T-helper 1 cell treated with Interleukin-12 subunit alpha and Interleukin-12 subunit beta and Interleukin-4 antibody, amounts not matched to agents 30 μg/mL and 1 μg/mL, for 36 hours (primary cell): ENCODE results near the gene FBXL15.

Experiments used
- H3K27ac Mint-ChIP-seq: one replicate; pipeline ENCODE4 v1.8.0; 2021; ENCODE audit warnings: mild to moderate bottlenecking, mixed read lengths
- H3K27me3 Mint-ChIP-seq: one replicate; pipeline ENCODE4 v1.8.0; 2021; ENCODE audit warnings: low read depth, mixed read lengths
- H3K36me3 Mint-ChIP-seq: one replicate; pipeline ENCODE4 v1.8.0; 2021; ENCODE audit warnings: low read depth, mixed read lengths
- H3K4me1 Mint-ChIP-seq: one replicate; pipeline ENCODE4 v1.8.0; 2021; ENCODE audit warnings: low read depth, mixed read lengths
- H3K4me3 Mint-ChIP-seq: one replicate; pipeline ENCODE4 v1.8.0; 2021; ENCODE audit warnings: mild to moderate bottlenecking, moderate library complexity, mixed read lengths
- H3K9me3 Mint-ChIP-seq: one replicate; pipeline ENCODE4 v1.8.0; 2021; ENCODE audit warnings: mixed read lengths

Gene FBXL15

GRCh38 chr10:102394801-102395399, 25.7 kb upstream of the FBXL15 start:
- Mint-ChIP-seq H3K4me3 (peak overlapping the region; percentile 90), H3K27ac (peak overlapping the region; percentile 97), H3K9me3 (no peaks in the 10 kb centered on the region), H3K36me3 (peaks cover 37% of the 10 kb centered on the region), H3K27me3 (peaks cover 3% of the 10 kb centered on the region), H3K4me1 (peaks cover 43% of the 10 kb centered on the region)

GRCh38 chr10:102395400-102396316, 25.0 kb upstream of the FBXL15 start, which contains the start of gene NFKB2:
Gene NFKB2, plus strand, starts transcription at chr10:102395705. Its CDS starts 255 bp downstream, at chr10:102395960.
- Mint-ChIP-seq H3K36me3 (peaks cover 43% of the 10 kb centered on the region), H3K4me3 (peak within 1 kb of the TSS; percentile 90), H3K9me3 (no peaks in the 10 kb centered on the region), H3K27me3 (no peaks in the 10 kb centered on the region), H3K4me1 (peaks cover 46% of the 10 kb centered on the region), H3K27ac (peak within 1 kb of the TSS; percentile 97)

- H3K4me3 Mint-ChIP-seq = peak overlapping the region; percentile 90
- H3K36me3 Mint-ChIP-seq = peaks cover 43% of the 10 kb centered on the region
- H3K4me1 Mint-ChIP-seq = peaks cover 44% of the 10 kb centered on the region
- peak overlapping the region; percentile 97 for H3K27ac Mint-ChIP-seq
- no peaks in the 10 kb centered on the region for H3K9me3 Mint-ChIP-seq
- H3K27me3 Mint-ChIP-seq = no peaks in the 10 kb centered on the region
Measured at GRCh38 chr10:102396317-102396650, 24.4 kb upstream of the FBXL15 start.

- H3K36me3 Mint-ChIP-seq = peaks cover 45% of the 10 kb centered on the region
- no peaks in the 10 kb centered on the region for H3K9me3 Mint-ChIP-seq
- H3K27ac Mint-ChIP-seq = peak overlapping the region; percentile 97
- H3K27me3 Mint-ChIP-seq = no peaks in the 10 kb centered on the region
- peaks cover 44% of the 10 kb centered on the region for H3K4me1 Mint-ChIP-seq
- H3K4me3 Mint-ChIP-seq = peak overlapping the region; percentile 90
Measured at GRCh38 chr10:102396730-102397151, 23.9 kb upstream of the FBXL15 start.

- Mint-ChIP-seq H3K27me3 (no peaks in the 10 kb centered on the region), H3K4me1 (peaks cover 44% of the 10 kb centered on the region), H3K9me3 (no peaks in the 10 kb centered on the region), H3K27ac (peak overlapping the region; percentile 97), H3K4me3 (peak overlapping the region; percentile 90), H3K36me3 (peaks cover 48% of the 10 kb centered on the region)
Measured at GRCh38 chr10:102397222-102398171, 23.1 kb upstream of the FBXL15 start.

- Mint-ChIP-seq H3K4me3 (peak overlapping the region; percentile 70), H3K36me3 (peaks cover 48% of the 10 kb centered on the region), H3K9me3 (no peaks in the 10 kb centered on the region), H3K27me3 (no peaks in the 10 kb centered on the region), H3K4me1 (peaks cover 37% of the 10 kb centered on the region), H3K27ac (peak overlapping the region; percentile 52)
Measured at GRCh38 chr10:102398172-102399020, 22.2 kb upstream of the FBXL15 start.

- Mint-ChIP-seq H3K4me3 (peak overlapping the region; percentile 70), H3K9me3 (no peaks in the 10 kb centered on the region), H3K4me1 (peaks cover 34% of the 10 kb centered on the region), H3K27me3 (no peaks in the 10 kb centered on the region), H3K36me3 (peaks cover 47% of the 10 kb centered on the region), H3K27ac (peak overlapping the region; percentile 63)
Measured at GRCh38 chr10:102399217-102400021, 21.2 kb upstream of the FBXL15 start.

- Mint-ChIP-seq H3K27ac (peak overlapping the region; percentile 63), H3K4me1 (peaks cover 34% of the 10 kb centered on the region), H3K9me3 (no peaks in the 10 kb centered on the region), H3K4me3 (no peak overlapping the region), H3K36me3 (peaks cover 47% of the 10 kb centered on the region), H3K27me3 (no peaks in the 10 kb centered on the region)
Measured at GRCh38 chr10:102400076-102400475, 20.6 kb upstream of the FBXL15 start.

- Mint-ChIP-seq H3K4me3 (no peak overlapping the region), H3K27ac (no peak overlapping the region), H3K27me3 (no peaks in the 10 kb centered on the region), H3K36me3 (peaks cover 46% of the 10 kb centered on the region), H3K4me1 (peaks cover 34% of the 10 kb centered on the region), H3K9me3 (no peaks in the 10 kb centered on the region)
Measured at GRCh38 chr10:102400598-102401341, 19.9 kb upstream of the FBXL15 start.

GRCh38 chr10:102401342-102401654, 19.3 kb upstream of the FBXL15 start:
- no peak overlapping the region for H3K4me3 Mint-ChIP-seq
- peaks cover 41% of the 10 kb centered on the region for H3K36me3 Mint-ChIP-seq
- no peak overlapping the region for H3K27ac Mint-ChIP-seq
- peaks cover 34% of the 10 kb centered on the region for H3K4me1 Mint-ChIP-seq
- no peaks in the 10 kb centered on the region for H3K27me3 Mint-ChIP-seq
- no peaks in the 10 kb centered on the region for H3K9me3 Mint-ChIP-seq

- no peaks in the 10 kb centered on the region for H3K27me3 Mint-ChIP-seq
- no peak overlapping the region for H3K4me3 Mint-ChIP-seq
- H3K27ac Mint-ChIP-seq = no peak overlapping the region
- H3K36me3 Mint-ChIP-seq = peaks cover 36% of the 10 kb centered on the region
- H3K4me1 Mint-ChIP-seq = peaks cover 32% of the 10 kb centered on the region
- no peaks in the 10 kb centered on the region for H3K9me3 Mint-ChIP-seq
Measured at GRCh38 chr10:102401735-102402511, 18.7 kb upstream of the FBXL15 start.

GRCh38 chr10:102402512-102402896, 18.1 kb upstream of the FBXL15 start:
- H3K4me1 Mint-ChIP-seq = peaks cover 28% of the 10 kb centered on the region
- H3K4me3 Mint-ChIP-seq = no peak overlapping the region
- H3K27me3 Mint-ChIP-seq = no peaks in the 10 kb centered on the region
- H3K36me3 Mint-ChIP-seq = peaks cover 31% of the 10 kb centered on the region
- no peak overlapping the region for H3K27ac Mint-ChIP-seq
- H3K9me3 Mint-ChIP-seq = no peaks in the 10 kb centered on the region
